Measurements from ENCODE around the gene OPCML. TPM values are rescaled to one million over a fixed set of nuclear protein-coding genes. Genes with fewer than 3 reads are reported as not detected.

Gene OPCML
- total RNA-seq, 2 donors from 2014 or later: not detected

GRCh38 chr11:133501643-133502539 lies 30.4 kb downstream of the OPCML start:
- no peak overlapping the region for H3K4me3 Mint-ChIP-seq
- no peak overlapping the region for H3K27ac Mint-ChIP-seq
- no peaks in the 10 kb centered on the region for H3K4me1 Mint-ChIP-seq
- H3K27me3 Mint-ChIP-seq: no peaks in the 10 kb centered on the region
- no peaks in the 10 kb centered on the region for H3K36me3 Mint-ChIP-seq (ENCODE audit: low read depth)
- no peaks in the 10 kb centered on the region for H3K9me3 Mint-ChIP-seq
- ATAC-seq (replicated peaks): no peak

DNA sequence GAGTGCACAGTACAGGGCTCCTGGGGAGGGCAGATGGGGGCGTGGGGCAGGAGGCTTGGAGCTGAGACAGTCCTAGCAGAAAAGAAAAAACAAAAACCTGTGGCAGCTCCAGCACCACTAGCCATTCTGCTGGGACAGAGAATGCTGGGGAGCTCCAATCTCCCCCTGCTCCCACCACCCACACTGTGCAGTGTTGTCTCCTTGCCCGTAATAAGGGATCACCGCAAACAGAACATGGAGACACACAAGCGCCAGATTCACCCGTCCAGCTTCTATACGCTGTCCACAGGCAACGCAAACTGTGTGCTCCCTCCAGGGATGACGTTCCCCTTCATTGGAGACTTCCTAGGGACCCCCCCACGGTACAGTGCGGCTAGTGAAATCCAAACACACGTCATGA lies 31.4 kb downstream of the OPCML start:
- no peak for ATAC-seq (replicated peaks)
- Mint-ChIP-seq H3K9me3 (no peaks in the 10 kb centered on the region), H3K36me3 (ENCODE audit: low read depth) (no peaks in the 10 kb centered on the region), H3K4me3 (no peak overlapping the region), H3K4me1 (no peaks in the 10 kb centered on the region), H3K27ac (no peak overlapping the region), H3K27me3 (no peaks in the 10 kb centered on the region)

GRCh38 chr11:133500435-133500834 lies 31.9 kb downstream of the OPCML start:
- Mint-ChIP-seq H3K4me1 (no peaks in the 10 kb centered on the region), H3K9me3 (no peaks in the 10 kb centered on the region), H3K27ac (no peak overlapping the region), H3K27me3 (no peaks in the 10 kb centered on the region), H3K36me3 (ENCODE audit: low read depth) (no peaks in the 10 kb centered on the region), H3K4me3 (no peak overlapping the region)
- no peak for ATAC-seq (replicated peaks)

- no peaks in the 10 kb centered on the region for H3K4me1 Mint-ChIP-seq
- no peaks in the 10 kb centered on the region for H3K36me3 Mint-ChIP-seq (ENCODE audit: low read depth)
- no peaks in the 10 kb centered on the region for H3K27me3 Mint-ChIP-seq
- H3K4me3 Mint-ChIP-seq: no peak overlapping the region
- H3K27ac Mint-ChIP-seq: no peak overlapping the region
- no peaks in the 10 kb centered on the region for H3K9me3 Mint-ChIP-seq
- ATAC-seq (replicated peaks): no peak
Measured at GRCh38 chr11:133498969-133499368, 33.3 kb downstream of the OPCML start.

DNA sequence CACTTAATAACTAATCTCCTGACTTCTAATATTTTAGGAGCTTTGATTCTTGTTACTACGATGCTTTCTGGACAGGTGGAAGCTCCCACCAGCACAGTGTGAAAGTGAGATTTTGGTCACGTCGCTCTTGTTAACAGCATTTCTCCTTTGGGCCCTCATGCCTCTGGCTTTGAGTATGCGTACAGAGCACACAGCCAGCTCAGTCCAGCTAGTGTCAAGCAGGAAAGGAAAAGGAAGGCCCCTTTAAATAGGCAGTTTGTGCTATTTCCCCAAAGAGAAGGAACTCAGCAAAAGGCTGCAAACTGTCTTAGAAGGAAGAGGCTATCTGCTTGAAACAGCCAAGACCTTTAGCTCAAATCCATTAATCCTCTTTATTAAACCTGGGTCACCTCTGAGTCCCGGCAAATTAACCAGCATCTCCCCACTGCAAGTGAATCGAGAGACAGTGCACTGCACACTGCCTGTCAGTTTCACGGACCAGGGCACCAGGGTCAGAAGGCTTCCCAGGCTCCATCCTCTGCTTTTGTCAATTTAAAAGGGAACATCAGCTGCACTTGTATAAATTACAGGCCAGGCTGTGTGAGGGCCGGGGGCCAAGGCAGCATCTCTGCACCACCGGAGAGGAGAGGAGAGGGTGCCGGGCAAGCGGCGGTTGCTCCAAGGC lies 34.7 kb downstream of the OPCML start:
- H3K9me3 Mint-ChIP-seq: peaks cover under 1% of the 10 kb centered on the region
- H3K27me3 Mint-ChIP-seq: no peaks in the 10 kb centered on the region
- no peak for ATAC-seq (replicated peaks)
- H3K36me3 Mint-ChIP-seq (ENCODE audit: low read depth): no peaks in the 10 kb centered on the region
- no peak overlapping the region for H3K27ac Mint-ChIP-seq
- H3K4me1 Mint-ChIP-seq: no peaks in the 10 kb centered on the region
- H3K4me3 Mint-ChIP-seq: no peak overlapping the region

DNA sequence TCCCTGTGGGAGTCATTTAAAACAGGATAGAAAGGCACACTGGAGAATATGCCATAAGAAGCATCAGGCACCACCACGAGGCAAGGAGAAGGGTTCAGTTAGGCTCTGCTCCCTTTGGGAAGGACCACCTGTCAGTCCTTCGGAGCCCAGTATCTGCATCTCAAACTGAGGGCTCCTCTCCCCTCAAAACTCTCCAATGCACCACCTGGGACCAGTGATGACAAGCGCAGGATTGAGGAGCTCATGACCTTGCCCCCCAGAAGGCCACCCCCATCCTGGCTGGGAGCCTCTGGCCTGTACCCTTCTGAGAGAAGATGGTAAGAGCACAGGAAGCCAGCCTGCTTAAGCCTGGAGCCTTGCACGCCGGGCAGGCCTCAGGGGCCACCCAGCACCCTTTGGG lies 39.4 kb downstream of the OPCML start:
- Mint-ChIP-seq H3K4me1 (no peaks in the 10 kb centered on the region), H3K36me3 (ENCODE audit: low read depth) (no peaks in the 10 kb centered on the region), H3K4me3 (no peak overlapping the region), H3K27ac (no peak overlapping the region), H3K27me3 (no peaks in the 10 kb centered on the region), H3K9me3 (peaks cover 8% of the 10 kb centered on the region)
- no peak for ATAC-seq (replicated peaks)

DNA sequence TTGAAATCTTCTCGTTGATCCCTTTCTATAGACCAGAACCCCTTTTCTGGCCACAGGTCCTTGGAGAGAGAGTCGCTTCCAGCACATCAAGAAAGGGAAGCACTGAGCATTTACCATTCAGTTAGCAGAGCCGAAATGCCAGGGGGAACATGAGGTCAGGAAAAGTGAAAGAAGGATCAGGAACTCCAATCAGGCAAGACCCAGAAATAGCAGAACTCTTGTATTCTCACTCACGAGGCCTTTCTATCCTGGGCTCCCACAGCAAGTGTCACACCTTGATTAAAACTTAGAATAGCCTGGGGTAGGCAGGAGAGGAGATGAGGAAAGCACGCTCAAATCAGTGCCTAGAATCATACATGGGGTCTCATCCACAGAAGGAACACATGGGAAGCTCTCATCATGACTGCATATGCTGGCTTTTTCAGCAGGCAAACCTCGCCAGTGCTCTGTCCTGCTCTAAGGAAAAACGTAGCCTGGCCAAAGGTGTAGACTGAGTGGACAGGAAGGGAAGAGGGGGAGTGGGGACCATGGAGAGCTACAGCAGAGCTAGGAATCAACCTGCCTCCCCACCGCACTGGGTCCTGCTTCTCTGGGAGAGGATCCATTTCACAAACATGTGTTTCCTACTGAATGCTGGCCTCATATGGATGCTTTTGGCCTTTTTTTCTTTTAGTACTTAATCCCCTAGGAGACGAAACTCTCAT lies 40.5 kb downstream of the OPCML start:
- no peaks in the 10 kb centered on the region for H3K36me3 Mint-ChIP-seq (ENCODE audit: low read depth)
- no peaks in the 10 kb centered on the region for H3K27me3 Mint-ChIP-seq
- H3K4me1 Mint-ChIP-seq: no peaks in the 10 kb centered on the region
- H3K9me3 Mint-ChIP-seq: peaks cover 8% of the 10 kb centered on the region
- no peak overlapping the region for H3K4me3 Mint-ChIP-seq
- ATAC-seq (replicated peaks): no peak
- no peak overlapping the region for H3K27ac Mint-ChIP-seq

GRCh38 chr11:133480722-133481121 lies 51.6 kb downstream of the OPCML start:
- Mint-ChIP-seq H3K4me3 (no peak overlapping the region), H3K27ac (no peak overlapping the region), H3K9me3 (peaks cover 13% of the 10 kb centered on the region), H3K4me1 (no peaks in the 10 kb centered on the region), H3K36me3 (ENCODE audit: low read depth) (no peaks in the 10 kb centered on the region), H3K27me3 (peaks cover 3% of the 10 kb centered on the region)
- ATAC-seq (replicated peaks): no peak

DNA sequence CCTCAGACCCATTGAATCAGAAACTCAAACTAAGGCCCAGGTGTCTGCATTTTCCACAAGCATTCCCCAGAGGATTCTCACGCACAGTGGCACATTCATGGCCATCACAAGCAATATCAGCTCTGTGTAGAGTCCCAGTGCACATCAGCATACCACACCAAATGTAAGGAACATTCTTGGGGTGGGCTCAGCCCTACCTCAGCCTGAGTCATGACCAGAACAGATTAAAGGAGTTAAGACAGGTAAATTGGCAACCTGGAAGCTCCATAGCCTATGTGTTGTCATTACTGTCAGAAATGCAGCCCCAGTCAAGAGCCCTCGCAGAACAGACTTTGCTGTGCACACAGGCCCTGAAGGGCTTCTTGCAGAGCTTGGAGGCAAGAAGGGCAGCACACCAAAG lies 53.1 kb downstream of the OPCML start:
- Mint-ChIP-seq H3K27ac (no peak overlapping the region), H3K36me3 (ENCODE audit: low read depth) (no peaks in the 10 kb centered on the region), H3K4me1 (no peaks in the 10 kb centered on the region), H3K4me3 (no peak overlapping the region), H3K27me3 (peaks cover 6% of the 10 kb centered on the region), H3K9me3 (peaks cover 13% of the 10 kb centered on the region)
- no peak for ATAC-seq (replicated peaks)

- ATAC-seq (replicated peaks): no peak
- Mint-ChIP-seq H3K27ac (no peak overlapping the region), H3K4me1 (no peaks in the 10 kb centered on the region), H3K4me3 (no peak overlapping the region), H3K9me3 (peaks cover 8% of the 10 kb centered on the region), H3K36me3 (ENCODE audit: low read depth) (no peaks in the 10 kb centered on the region), H3K27me3 (peaks cover 6% of the 10 kb centered on the region)
Measured at GRCh38 chr11:133477251-133477625, 55.1 kb downstream of the OPCML start.

GRCh38 chr11:133476570-133477250 lies 55.6 kb downstream of the OPCML start:
- peaks cover 6% of the 10 kb centered on the region for H3K27me3 Mint-ChIP-seq
- H3K4me1 Mint-ChIP-seq: no peaks in the 10 kb centered on the region
- ATAC-seq (replicated peaks): no peak
- H3K4me3 Mint-ChIP-seq: no peak overlapping the region
- H3K36me3 Mint-ChIP-seq (ENCODE audit: low read depth): no peaks in the 10 kb centered on the region
- H3K9me3 Mint-ChIP-seq: peaks cover 4% of the 10 kb centered on the region
- H3K27ac Mint-ChIP-seq: no peak overlapping the region

DNA sequence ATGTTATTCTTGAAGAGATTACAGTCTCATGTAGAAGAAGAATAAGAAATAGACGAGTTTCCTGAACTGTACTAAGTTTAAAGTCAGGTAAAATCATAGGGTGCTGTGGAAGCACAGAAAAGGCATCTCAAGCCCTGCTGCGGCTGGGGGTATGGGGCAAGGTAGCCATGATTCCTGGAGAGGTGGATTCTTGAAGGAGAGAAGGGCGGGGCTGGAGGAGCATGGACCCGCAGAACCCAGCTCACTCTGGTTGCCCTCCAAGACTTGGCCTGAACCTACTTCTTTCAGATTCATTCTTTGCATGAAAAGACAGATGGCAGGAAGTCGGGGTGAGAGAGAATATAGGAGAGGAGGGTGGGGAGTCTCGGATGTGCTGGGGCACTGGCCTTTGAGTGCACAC lies 57.8 kb downstream of the OPCML start:
- ATAC-seq (replicated peaks): no peak
- Mint-ChIP-seq H3K4me3 (no peak overlapping the region), H3K4me1 (no peaks in the 10 kb centered on the region), H3K36me3 (ENCODE audit: low read depth) (no peaks in the 10 kb centered on the region), H3K27me3 (peaks cover 3% of the 10 kb centered on the region), H3K9me3 (no peaks in the 10 kb centered on the region), H3K27ac (no peak overlapping the region)

DNA sequence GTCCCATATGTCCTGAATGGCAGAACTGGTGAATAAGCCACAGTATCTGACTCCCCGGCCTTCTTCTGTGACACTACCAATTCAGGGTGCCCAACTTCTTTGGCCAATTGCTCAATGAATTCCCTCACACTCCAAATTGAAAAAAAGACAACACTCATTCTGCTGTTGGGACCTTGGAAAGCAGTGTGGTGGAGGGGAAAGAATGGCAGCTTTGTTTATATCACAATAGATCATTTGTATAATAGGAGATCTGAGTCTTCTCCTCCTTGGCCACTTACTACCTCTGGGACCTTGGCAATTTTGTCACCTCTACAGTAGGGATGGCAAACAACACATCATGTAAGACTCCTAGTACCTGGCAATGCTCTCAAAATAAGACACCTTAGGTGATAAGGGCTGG lies 64.6 kb downstream of the OPCML start:
- no peaks in the 10 kb centered on the region for H3K4me1 Mint-ChIP-seq
- no peak for ATAC-seq (replicated peaks)
- no peaks in the 10 kb centered on the region for H3K27me3 Mint-ChIP-seq
- no peak overlapping the region for H3K27ac Mint-ChIP-seq
- H3K36me3 Mint-ChIP-seq (ENCODE audit: low read depth): no peaks in the 10 kb centered on the region
- H3K4me3 Mint-ChIP-seq: no peak overlapping the region
- H3K9me3 Mint-ChIP-seq: no peaks in the 10 kb centered on the region

DNA sequence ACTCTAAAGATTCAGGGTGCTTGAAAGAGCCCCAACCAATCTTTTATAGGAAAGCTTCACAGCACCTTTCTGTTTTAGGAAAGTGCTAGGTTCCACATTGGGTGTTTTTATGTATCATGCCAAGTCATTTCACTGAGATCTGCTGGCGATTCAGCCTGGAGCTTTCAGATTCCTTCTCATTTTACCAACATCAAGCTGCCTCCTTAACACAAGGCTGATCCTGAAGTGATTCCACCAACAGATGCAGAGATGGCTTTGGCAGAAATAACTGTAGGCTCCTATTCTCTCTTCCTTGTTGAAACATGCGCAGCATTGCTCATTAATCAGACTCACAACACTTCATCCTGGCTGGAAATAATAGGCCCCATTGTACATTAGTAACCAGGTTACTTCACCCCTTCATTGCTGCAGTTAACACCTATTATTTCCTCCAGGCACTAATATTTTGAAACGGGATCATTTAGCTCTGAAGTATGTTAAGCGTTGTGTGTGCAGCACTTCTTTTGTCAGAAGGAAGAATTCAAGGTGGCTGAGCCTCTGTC lies 89.0 kb downstream of the OPCML start:
- H3K4me1 Mint-ChIP-seq: no peaks in the 10 kb centered on the region
- H3K27ac Mint-ChIP-seq: no peak overlapping the region
- H3K4me3 Mint-ChIP-seq: no peak overlapping the region
- no peaks in the 10 kb centered on the region for H3K36me3 Mint-ChIP-seq (ENCODE audit: low read depth)
- no peaks in the 10 kb centered on the region for H3K27me3 Mint-ChIP-seq
- peaks cover 8% of the 10 kb centered on the region for H3K9me3 Mint-ChIP-seq
- ATAC-seq (replicated peaks): no peak
